H1 (cell line): ENCODE data around the gene SLC35B2. TPM values are rescaled to one million over a fixed set of nuclear protein-coding genes. Genes with fewer than 3 reads are reported as not detected.

Experiments used
- POLR2AphosphoS5 ChIP-seq: IDR thresholded peaks from 2 replicates; pipeline ENCODE4 v1.6.1; 2011; ENCODE audit warnings: low read depth, low read length
- polyA plus RNA-seq, 7 experiments: library from polyadenylated mRNA; depleted of rRNA in 3 of 7; stranded (reverse) in 5 of 7; unstranded in 2 of 7; fragments of >200 nt in 5 of 7; fragments of 200-250 nt in 2 of 7; gene quantifications; 1 replicate in 5 of 7; 2 replicates in 1 of 7; 4 replicates in 1 of 7; pipeline versions ENCODE4 v1.2.1 to v1.2.3, GENCODE V29; 2011 to 2013; ENCODE audit warnings: missing spikeins in 2 of 7, mixed read lengths in 2 of 7
- total RNA-seq: library from RNA; stranded (reverse); fragmentation: NEBNext Ultra II Directional; extraction: Animal tissue kit (Norgen Biotek cat#: 25700); gene quantifications from 2 replicates; pipeline ENCODE4 v1.2.1, GENCODE V29; 2021
- TF ChIP-seq, protein P1 (sequence below): fragments of 300-600 bp; sonication (generic); IDR thresholded peaks from 2 replicates; pipeline ENCODE4 v1.7.1; 2012; ENCODE audit warnings: low read length, moderate library complexity, mild to moderate bottlenecking, inconsistent platforms; ENCODE audit not compliant: insufficient replicate concordance

SLC35B2 gene
- total and polyA plus RNA-seq, 2 of the 8 experiments (the other 6 are each of a cell fraction or from before 2014, with no cell fraction given): 29.5 to 65.0 TPM

- TF ChIP-seq, protein P1, sequence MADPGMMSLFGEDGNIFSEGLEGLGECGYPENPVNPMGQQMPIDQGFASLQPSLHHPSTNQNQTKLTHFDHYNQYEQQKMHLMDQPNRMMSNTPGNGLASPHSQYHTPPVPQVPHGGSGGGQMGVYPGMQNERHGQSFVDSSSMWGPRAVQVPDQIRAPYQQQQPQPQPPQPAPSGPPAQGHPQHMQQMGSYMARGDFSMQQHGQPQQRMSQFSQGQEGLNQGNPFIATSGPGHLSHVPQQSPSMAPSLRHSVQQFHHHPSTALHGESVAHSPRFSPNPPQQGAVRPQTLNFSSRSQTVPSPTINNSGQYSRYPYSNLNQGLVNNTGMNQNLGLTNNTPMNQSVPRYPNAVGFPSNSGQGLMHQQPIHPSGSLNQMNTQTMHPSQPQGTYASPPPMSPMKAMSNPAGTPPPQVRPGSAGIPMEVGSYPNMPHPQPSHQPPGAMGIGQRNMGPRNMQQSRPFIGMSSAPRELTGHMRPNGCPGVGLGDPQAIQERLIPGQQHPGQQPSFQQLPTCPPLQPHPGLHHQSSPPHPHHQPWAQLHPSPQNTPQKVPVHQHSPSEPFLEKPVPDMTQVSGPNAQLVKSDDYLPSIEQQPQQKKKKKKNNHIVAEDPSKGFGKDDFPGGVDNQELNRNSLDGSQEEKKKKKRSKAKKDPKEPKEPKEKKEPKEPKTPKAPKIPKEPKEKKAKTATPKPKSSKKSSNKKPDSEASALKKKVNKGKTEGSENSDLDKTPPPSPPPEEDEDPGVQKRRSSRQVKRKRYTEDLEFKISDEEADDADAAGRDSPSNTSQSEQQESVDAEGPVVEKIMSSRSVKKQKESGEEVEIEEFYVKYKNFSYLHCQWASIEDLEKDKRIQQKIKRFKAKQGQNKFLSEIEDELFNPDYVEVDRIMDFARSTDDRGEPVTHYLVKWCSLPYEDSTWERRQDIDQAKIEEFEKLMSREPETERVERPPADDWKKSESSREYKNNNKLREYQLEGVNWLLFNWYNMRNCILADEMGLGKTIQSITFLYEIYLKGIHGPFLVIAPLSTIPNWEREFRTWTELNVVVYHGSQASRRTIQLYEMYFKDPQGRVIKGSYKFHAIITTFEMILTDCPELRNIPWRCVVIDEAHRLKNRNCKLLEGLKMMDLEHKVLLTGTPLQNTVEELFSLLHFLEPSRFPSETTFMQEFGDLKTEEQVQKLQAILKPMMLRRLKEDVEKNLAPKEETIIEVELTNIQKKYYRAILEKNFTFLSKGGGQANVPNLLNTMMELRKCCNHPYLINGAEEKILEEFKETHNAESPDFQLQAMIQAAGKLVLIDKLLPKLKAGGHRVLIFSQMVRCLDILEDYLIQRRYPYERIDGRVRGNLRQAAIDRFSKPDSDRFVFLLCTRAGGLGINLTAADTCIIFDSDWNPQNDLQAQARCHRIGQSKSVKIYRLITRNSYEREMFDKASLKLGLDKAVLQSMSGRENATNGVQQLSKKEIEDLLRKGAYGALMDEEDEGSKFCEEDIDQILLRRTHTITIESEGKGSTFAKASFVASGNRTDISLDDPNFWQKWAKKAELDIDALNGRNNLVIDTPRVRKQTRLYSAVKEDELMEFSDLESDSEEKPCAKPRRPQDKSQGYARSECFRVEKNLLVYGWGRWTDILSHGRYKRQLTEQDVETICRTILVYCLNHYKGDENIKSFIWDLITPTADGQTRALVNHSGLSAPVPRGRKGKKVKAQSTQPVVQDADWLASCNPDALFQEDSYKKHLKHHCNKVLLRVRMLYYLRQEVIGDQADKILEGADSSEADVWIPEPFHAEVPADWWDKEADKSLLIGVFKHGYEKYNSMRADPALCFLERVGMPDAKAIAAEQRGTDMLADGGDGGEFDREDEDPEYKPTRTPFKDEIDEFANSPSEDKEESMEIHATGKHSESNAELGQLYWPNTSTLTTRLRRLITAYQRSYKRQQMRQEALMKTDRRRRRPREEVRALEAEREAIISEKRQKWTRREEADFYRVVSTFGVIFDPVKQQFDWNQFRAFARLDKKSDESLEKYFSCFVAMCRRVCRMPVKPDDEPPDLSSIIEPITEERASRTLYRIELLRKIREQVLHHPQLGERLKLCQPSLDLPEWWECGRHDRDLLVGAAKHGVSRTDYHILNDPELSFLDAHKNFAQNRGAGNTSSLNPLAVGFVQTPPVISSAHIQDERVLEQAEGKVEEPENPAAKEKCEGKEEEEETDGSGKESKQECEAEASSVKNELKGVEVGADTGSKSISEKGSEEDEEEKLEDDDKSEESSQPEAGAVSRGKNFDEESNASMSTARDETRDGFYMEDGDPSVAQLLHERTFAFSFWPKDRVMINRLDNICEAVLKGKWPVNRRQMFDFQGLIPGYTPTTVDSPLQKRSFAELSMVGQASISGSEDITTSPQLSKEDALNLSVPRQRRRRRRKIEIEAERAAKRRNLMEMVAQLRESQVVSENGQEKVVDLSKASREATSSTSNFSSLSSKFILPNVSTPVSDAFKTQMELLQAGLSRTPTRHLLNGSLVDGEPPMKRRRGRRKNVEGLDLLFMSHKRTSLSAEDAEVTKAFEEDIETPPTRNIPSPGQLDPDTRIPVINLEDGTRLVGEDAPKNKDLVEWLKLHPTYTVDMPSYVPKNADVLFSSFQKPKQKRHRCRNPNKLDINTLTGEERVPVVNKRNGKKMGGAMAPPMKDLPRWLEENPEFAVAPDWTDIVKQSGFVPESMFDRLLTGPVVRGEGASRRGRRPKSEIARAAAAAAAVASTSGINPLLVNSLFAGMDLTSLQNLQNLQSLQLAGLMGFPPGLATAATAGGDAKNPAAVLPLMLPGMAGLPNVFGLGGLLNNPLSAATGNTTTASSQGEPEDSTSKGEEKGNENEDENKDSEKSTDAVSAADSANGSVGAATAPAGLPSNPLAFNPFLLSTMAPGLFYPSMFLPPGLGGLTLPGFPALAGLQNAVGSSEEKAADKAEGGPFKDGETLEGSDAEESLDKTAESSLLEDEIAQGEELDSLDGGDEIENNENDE: no peak
- TF ChIP-seq POLR2AphosphoS5: no peak
- TF ChIP-seq, all 59 proteins: peak for 0
These were observed 5.4 kb upstream of the SLC35B2 start (continued) for GRCh38 chr6:44262467-44263353.
